ENCODE data around the gene CFAP61.
A peak's percentile ranks its signal among the peaks of the same experiment; 100 is the strongest.

The CFAP61 gene

DNA sequence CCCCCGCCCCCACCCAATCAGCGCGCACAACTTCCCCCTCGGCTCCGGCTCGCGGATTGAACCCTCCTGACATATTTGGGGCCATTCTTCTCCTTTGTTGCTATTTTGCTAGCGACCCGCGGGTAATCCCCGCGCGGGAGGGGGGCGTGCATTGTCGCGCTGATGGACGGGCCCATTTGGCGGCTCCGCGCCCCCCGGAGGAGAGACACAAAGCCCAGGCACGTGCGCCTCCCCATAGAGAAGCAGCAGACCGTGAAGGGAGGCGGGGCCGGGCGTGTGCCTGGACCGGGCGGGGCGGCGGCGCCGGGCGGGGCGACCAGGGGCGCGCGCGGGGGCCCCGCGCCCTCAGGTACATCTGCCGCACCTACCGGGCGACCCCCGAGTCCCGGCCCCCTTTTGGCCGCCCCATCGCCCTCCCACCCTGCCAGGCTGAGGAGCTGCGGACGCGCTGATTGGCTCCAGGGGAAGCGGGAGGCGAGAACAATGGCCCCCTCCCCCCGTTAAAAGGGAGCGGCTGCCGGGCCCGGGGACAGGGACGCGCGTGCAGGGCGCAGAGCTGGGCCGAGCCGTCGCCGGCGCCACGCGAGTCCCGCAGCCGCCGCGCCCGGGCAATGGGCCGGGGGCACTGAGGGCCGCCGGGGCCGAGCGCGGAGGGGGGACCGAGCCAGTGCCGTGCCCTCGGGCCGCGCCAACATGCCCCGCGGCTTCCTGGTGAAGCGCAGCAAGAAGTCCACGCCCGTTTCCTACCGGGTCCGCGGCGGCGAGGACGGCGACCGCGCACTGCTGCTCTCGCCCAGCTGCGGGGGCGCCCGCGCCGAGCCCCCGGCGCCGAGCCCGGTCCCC, 315.5 kb downstream of the CFAP61 start, which contains the start of gene INSM1:
Gene INSM1 (plus strand): TSS at position 530 of the 843 bp plus-strand sequence. CDS start 164 bp downstream, at position 694.
- DNase-seq: peak; percentile 32

DNA sequence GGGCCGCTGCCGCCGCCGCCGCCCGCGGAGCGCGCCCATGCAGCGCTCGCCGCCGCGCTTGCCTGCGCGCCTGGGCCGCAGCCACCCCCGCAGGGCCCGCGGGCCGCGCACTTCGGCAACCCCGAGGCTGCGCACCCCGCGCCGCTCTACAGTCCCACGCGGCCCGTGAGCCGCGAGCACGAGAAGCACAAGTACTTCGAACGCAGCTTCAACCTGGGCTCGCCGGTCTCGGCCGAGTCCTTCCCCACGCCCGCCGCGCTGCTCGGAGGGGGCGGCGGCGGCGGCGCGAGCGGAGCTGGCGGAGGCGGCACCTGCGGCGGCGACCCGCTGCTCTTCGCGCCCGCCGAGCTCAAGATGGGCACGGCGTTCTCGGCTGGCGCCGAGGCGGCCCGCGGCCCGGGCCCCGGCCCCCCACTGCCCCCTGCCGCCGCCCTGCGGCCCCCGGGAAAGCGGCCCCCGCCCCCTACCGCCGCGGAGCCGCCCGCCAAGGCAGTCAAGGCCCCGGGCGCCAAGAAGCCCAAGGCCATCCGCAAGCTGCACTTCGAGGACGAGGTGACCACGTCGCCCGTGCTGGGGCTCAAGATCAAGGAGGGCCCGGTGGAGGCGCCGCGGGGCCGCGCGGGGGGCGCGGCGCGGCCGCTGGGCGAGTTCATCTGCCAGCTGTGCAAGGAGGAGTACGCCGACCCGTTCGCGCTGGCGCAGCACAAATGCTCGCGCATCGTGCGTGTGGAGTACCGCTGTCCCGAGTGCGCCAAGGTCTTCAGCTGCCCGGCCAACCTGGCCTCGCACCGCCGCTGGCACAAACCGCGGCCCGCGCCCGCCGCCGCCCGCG, 316.3 kb downstream of the CFAP61 start:
- DNase-seq: no peak

DNA sequence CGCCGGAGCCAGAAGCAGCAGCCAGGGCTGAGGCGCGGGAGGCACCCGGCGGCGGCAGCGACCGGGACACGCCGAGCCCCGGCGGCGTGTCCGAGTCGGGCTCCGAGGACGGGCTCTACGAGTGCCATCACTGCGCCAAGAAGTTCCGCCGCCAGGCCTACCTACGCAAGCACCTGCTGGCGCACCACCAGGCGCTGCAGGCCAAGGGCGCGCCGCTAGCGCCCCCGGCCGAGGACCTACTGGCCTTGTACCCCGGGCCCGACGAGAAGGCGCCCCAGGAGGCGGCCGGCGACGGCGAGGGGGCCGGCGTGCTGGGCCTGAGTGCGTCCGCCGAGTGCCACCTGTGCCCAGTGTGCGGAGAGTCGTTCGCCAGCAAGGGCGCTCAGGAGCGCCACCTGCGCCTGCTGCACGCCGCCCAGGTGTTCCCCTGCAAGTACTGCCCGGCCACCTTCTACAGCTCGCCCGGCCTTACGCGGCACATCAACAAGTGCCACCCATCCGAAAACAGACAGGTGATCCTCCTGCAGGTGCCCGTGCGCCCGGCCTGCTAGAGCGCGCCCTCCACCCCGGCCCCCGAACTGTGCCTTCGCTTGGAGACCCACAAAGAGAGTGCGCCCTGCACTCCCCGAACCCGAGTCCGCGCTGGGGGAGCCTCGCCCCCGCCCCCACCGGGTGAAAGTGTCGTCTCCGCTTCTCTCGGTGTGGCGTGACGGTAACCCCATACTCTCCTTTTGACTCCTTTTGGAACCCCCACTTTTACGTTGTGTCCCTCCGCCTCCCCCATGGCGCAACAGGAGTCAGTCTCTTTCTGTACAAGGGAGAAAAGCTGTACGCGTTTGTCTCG, 317.1 kb downstream of the CFAP61 start:
- DNase-seq: no peak

DNA sequence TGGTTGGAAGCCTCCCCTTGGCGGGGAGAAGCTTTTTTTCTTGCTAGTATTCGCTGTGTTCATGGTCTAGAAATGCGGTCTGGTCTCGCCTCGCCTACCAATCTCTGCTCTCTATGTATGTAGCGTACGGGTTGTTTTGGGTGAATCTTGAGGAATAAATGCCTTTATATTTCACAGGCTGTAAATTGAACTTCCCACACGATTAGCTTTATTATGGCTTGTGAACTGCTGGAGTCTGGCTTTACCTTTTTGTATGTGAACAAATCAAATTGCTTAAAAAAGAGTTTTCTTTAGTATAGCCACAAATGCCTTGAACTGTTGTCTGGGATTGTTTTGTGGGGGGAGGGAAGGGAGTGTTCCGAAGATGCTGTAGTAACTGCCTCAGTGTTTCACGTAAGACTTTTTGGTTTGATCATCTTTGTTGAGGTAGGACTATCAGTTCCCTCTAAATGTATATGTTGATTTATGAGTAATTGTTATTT, 317.8 kb downstream of the CFAP61 start:
- DNase-seq: no peak

DNA sequence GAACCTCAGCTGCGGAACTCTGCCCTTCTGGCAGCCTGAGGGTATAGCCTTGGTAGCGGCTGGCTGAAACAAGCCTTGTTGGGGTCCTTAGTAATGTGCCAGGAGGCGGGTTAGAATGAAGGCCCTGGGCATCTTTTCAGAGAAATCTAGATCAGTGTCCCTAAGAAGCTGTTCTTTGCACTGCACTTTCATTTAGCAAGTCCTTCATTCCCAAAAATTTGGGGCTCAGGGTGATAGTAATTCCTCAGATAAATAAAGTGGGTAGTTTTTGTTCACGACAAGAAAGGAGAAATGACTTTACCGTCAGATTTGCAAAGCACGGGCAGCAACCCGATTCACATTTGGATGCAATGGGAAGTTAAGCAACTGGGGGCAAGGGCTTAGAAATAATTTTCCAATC, 318.8 kb downstream of the CFAP61 start:
- DNase-seq: no peak

DNA sequence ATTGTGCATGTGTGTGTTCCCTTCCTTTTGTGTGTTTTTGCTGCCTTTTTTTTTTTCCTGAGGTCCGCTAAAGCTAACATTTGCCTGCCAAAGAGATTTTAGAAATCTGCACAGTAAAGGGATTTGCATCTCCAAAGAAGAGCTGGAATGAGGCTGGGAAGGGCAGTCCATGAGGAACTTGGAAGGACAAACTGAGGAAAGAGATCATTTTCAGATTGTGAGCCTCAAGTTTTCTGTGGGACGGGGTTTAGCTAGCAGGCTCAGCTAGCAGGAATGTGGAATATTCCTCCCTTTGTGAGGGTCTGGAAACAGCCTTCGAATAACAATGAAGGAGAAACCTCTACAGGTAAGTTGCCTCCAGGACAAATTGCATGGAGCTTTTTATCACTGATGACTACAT, 319.3 kb downstream of the CFAP61 start:
- no peak for DNase-seq

DNA sequence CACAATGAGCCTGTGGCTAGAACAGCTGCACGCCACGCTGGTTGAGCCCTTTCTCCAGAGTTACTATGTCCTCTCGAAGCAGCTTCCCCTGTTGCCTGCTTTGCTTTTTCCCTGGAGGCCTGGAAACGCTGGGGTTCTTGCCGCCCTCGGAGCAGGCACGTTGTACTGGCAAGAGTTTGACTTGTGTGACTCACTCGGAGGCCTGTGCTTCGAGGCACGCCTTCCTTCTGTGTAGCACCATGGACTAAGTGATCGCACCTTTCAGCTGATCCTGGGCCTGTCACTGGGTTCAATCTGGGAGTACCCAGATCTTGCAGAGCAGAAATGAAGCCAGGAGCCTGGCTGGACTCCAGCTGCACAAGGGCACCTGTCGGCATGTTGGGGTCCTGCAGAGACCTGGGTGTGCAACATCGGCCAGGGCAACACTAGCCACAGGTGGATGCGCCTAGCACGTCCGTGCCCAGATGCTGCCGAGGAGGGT, 320.8 kb downstream of the CFAP61 start:
- no peak for DNase-seq

DNA sequence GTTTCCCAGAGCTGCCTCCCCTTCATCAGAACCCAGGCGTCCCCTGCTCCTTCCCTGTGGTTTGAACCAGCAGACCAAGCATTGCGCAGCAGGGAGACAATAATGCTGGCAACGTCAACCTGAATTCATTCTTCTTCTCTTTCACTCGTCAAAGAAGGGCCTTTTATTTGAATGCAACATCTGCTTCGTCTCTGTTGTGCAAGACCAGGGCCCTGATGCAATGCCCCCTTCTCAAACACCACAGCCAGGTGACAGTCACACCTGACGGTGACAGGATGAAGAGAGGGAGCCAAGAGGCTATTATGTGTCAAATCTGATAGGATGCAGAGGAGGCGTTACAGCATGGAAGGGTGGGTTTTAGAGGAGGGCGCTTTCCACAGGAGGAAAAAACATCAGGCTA, 323.5 kb downstream of the CFAP61 start:
- DNase-seq: no peak

DNA sequence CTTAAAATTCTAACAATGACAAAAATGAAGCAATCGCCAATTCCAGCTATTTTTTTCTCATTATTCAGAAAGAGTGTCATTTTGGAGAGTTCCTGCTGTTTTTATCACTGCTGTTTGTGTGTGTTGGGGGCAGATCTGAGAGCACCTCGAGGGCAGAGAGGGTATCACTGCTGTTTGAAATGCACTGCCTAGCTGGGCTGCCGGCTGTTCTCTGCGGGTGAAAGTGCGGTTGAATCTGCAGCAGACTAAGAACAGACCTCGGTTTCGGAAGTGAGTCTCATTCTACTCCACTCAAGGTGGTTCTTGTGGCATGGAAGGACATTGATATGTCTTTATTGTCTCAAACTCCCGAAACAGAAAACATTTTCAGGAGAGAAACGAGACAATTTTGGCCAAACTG, 333.9 kb downstream of the CFAP61 start:
- DNase-seq: no peak

DNA sequence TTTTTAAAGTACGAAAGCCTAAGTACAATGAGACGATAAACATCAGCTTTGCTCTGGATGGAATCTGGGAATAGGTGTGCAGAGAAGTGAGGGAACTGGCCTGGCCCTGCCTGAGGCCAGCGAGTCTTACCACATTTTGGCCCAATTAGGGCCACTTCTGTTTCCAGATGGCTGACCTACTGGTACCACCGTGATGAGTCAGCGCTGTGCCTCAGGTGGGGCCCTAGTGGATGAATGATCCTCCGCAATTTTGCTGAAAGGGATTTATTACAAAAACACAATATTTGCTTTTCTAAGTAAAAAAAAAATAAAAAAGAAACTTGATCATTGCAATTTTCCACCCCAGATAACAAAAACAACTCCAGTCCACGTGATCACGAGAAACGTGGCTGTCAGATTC, 338.1 kb downstream of the CFAP61 start:
- no peak for DNase-seq

DNA sequence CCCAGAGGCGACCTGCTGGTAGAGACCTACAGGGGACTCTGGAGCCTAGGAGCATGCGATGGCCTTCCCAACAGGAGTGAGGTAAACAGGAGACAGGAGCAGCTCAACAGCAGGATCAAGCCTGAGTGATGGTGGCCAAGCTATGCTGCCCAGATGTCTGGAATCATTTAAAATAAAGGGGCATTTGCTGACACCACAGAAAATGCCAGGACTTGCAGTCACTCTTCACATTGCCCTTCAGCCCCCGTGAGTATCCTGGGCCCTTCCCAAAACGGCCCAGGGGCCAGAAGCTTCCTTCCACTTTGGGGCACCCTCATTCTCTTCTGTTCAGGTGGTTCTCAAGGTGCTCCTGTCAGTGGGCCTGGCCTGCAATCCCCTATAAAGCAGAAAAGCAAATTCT, 338.8 kb downstream of the CFAP61 start:
- no peak for DNase-seq

DNA sequence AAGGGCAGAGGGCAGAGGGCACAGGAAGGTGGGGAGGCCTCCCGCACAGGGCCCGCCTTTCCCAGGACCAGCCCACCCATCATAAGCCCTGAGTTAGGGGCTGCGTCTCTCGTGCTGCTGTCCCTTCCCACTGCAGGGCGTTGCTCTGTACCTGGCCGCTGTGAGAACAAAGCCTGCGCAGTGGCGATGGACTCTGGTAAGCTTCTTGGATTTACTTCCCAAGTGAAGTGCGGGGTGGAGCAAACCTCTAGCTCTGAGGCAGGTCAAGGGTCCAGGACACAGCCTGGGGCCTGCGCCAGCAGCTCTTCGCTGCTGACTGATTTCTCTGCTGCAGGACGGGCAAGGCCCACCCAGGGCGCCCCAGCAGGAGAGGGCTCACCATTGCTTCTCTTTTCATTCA, 339.4 kb downstream of the CFAP61 start:
- no peak for DNase-seq

DNA sequence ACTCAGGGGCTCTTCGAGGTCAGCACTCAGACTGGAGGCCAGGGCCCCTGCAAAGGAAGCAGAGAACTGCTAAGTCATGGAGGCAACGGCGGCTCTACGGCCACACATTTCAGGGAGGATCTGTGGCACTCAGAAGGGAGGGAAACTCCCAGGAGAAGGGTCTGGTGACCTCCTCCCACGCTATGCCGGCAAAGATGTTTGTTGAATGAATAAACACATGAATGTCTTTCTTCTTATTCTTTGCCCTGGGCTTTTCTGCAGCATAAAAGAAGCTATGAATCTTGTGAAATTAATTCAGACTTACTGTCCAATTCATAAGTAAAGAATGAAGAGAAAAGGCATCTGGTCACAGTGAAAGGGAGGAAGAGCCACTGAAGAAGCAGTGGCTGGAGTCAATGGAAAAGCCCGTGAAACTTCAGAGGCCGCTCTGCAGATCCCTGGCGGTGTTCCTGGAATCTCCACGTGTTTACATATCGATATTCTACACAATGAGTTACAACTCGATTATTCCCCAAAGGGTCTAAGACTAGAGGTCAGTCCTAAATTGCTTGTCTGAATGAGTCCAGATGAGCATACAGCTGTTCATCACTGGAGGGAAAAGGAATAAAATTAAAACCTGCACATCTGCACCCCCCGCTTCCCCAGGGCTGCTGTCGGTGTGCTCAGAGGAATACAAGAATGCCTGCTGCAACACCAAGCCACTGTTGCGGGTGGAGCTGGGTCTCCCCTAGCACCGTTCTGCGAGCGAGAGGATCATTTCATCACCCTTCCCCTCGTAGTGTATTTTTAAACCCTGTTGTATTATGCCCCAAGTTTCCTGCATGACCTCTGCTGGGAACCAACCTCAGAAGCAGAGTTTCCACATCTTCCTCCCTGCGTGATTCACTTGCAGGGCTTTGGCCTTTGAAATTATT, 341.1 kb downstream of the CFAP61 start:
- DNase-seq: peak; percentile 32

DNA sequence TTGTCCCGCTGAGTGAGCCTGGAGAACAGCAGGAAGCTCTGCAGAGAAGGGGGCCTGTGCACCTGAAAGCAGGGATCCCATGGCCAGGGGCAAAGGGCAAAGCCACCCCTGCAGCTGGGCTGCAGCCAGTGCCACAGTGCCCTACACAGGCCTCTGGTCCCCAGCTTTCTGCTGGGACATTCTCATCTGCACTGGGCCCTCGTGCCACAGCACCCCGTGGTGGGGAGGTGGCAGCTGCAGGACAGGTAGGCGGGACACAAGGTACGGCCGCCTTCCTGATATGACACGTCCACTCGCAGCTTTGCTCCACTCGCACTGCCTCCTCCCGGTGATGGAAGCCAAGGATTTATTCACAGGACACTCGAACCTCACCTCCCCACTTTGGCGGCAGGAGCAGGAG, 342.8 kb downstream of the CFAP61 start:
- DNase-seq: no peak

DNA sequence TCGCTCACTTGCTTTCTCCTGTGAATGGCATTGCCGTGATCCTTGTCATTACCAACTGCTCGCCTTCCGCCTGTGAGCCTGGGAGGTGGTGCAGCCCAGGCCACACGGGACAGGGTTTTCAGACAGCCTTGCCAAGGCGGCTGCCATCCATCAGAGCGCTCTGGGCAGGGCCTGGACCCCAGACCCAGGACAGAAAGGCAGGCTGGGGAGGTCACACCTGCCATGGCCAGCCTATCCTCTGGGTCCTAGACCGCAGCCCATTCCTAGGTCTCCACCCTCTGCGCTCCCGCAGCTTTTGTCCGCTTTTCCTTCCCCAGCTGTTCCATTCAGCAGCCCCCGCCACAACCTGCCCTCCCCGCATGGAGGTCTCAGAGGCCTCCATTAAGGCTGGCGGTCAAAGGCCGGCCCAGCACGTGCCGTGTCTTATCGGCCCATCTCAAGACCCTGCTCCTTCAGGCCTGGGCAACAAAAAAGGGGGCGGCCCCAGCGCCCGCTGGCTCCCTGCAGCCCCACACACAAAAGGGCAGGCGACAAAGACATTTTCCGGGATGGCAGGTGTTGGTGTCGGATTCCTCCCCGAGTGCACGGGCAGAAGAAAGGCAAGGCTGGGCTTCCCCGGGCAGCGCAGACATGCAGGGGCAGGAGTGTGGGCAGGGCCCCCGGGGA, 343.7 kb downstream of the CFAP61 start:
- no peak for DNase-seq

DNA sequence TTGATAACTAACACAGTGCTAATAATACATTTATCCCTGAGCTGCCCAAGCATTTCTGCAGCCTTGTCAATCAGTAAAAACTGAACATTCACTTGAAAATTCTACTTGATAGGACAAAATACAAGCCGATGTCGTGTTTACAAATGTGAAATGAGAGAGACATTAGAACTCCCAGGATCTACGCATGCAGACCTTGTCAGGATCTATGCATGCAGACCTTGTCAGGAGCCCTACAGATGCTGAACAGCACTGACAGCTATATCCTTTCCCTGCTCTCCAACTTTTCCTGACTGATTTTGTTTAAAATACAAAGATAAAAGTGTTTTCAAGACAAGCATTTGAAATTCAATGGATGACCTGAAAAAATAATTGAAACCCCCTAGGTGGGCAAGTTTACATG, 344.5 kb downstream of the CFAP61 start:
- DNase-seq: no peak

DNA sequence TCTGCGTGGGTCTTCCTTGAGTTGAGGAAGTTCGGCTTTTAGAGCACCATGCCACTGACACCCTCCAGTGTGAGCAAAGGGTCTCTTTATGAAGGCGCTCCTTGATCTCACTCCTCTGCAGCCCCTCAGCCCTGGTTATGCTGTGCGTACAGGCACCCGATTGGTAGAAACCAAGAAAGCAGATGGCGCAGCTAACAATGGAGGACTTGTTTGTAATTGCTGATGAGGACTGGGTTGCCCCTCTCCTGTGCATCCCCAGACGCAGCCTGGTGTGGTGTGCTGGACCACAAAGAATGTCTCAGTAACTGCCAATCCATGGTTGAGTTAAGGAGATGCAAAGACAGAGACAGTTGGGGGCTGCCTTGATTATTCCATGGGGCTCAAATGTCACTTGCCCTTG, 345.8 kb downstream of the CFAP61 start:
- DNase-seq: no peak

DNA sequence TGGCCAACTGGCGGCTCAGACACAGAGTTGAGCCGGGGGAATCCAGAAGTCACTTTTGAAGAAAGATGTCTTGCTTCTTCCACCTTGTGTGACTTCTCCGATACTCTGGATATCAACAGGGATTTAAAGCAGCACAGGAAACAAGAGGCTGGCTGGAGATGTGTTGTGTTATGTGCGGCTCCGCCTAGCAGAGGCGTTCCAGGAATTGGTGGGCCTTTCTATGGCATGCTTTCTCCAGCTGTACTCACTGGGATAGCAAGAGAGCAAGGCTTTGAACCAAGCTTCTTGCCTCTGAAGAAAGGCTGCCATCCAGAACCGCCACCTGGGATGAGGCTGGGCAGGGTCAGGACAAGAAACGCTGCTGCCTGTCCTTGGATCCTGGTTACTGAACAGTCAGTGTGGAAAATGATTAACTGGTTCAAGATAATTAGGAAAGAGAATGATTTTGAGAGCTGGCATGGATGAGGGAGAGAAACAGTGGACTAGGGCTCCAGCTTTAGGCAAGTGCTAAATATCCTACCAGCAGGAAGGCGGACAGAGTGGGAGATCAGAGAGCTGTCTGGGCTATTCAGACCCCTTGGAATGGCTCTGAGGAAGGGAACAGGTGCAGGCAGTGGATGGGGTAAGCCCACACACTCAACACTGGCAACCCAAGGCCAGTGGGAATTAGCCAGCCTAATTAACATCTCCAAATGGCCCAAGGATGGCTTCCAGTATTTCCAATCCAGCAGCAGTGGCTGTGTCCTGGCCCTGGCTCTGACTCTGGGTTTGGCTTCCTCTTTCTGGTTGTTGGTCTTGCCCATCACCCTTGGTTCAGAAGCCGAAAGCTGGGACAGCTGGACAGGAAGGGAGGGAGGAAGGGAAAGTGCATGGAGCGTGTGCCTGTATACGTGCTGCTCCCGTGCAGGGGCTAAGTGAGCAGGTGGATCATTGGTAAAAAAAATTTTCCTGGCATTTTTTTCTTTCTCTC, 347.5 kb downstream of the CFAP61 start:
- DNase-seq: no peak

DNA sequence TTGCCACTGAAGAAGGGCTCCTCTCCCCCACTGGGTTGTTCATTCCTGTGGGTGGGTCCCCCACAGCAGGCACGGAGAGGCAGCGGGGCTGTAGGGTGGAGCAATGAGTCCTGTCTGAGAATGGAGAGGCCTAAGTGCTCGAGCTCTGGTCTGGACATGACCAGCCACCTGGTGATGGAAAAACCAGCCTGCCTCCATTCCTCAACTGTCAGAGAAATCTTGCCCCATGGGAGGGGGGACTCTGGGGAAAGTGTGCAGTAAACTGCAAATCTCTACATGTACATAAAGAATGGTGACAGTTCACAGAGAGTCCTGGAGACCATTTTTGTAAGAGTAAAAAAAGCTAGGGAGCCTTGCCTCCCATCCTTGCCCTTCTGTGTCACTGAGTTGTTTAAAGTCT, 349.7 kb downstream of the CFAP61 start:
- DNase-seq: no peak

DNA sequence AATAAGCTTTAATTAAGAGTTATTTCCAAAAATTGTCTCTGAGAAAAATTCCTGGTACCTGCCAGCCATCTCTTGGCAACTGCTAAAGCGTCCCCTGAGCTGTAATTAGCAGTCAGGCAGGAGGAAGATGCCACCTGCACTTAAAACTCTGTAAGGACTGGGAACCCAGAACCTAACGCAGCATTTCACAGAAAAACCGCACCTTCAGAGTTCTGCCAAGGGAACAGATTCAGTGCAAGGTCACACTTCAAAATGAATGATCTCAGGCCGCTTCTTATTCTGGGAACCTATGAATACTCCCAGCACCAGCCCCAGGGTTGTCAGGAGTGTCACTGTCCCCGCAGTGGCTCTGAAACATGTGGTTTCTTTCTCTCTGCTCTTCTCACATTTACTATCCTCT, 352.3 kb downstream of the CFAP61 start:
- no peak for DNase-seq
